ENCODE measurements around the gene BOC.

DNA sequence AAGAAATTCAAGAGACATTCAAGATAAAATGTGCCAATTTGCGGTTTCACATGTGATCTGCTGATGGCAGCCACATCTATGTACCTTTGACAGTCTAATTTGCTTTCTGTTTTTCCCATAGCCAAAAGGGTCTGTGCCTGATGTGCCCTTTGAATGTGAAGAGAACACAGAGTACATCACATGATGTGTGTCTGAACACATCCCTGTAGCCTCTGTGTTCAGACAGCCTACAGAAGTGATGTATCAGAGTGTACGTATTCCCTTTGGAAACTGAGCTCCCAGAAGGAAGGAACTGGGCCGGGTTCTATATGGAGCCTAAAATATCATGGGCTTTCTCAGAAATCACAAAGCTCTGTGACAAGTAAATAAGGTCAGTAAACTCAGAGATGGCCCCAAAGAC lies 52.4 kb downstream of the BOC start:
- TF ChIP-seq, protein P1, sequence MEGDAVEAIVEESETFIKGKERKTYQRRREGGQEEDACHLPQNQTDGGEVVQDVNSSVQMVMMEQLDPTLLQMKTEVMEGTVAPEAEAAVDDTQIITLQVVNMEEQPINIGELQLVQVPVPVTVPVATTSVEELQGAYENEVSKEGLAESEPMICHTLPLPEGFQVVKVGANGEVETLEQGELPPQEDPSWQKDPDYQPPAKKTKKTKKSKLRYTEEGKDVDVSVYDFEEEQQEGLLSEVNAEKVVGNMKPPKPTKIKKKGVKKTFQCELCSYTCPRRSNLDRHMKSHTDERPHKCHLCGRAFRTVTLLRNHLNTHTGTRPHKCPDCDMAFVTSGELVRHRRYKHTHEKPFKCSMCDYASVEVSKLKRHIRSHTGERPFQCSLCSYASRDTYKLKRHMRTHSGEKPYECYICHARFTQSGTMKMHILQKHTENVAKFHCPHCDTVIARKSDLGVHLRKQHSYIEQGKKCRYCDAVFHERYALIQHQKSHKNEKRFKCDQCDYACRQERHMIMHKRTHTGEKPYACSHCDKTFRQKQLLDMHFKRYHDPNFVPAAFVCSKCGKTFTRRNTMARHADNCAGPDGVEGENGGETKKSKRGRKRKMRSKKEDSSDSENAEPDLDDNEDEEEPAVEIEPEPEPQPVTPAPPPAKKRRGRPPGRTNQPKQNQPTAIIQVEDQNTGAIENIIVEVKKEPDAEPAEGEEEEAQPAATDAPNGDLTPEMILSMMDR (IDR thresholded peaks at IDR 0.05; ENCODE audit: insufficient read depth, low read depth, low read length), result no peak
- no peak for TF ChIP-seq EZH2 (IDR thresholded peaks at IDR 0.05; ENCODE audit: insufficient read depth, low read length)
